ENCODE data around the gene HADHA.

The HADHA gene

DNA sequence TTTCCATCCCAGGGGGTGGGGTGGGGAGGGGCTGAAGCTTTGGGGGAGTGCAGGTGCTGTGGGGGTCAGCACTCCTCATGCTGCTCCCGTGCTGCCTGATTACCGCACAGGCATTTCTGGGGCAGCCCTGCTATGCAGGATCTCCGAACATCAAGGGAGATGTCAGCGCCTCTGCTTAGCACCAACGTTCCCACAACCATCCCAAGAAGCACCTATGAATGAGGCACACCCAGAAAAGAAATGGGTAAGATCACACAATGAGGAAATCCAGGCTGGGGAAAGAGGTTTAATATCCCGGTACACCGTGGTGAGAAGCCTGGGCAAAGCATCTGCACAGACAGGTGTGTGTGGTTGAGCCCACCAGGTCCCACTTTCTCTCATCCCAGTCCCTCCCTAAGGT, 54.1 kb downstream of the HADHA start:
- no peak for DNase-seq

DNA sequence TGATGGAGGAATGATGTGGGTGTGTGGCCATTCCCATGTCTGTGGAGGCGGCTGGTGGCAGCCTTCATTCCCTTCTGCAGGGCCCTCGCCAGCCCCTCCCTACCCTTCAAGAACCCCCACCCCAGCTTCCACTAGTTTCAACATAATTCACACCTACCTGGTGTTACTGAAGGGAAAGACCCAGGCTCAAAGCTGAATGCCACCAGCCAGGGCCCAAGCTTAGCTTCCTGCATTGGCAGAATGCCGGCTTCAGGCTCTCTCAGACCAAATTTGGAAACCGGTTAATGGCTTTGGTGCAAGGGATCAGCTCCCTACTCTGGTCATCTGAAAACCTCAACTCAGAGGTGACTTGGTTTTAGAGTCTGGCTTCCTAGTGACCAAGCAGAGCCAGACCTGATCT, 54.7 kb downstream of the HADHA start:
- no peak for DNase-seq

DNA sequence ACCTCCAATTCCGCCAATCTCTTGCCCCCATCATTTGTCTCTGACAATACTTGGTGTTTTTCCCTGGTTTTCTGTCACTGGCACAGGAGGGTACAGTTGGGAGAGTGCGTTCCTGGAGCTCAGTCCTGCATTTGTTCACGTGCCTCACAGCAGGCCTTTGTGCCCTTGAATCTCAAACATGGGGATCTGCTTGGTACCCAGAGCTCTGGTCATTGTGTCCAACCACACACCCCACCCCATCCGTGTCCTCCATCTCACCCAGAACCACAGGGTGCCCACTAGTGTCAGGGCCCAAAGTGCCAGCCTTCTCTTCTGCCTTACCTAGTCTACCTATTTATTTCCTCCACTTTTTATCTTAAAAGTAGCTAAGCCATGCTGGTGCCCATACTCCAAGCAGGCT, 55.3 kb downstream of the HADHA start:
- DNase-seq: no peak

DNA sequence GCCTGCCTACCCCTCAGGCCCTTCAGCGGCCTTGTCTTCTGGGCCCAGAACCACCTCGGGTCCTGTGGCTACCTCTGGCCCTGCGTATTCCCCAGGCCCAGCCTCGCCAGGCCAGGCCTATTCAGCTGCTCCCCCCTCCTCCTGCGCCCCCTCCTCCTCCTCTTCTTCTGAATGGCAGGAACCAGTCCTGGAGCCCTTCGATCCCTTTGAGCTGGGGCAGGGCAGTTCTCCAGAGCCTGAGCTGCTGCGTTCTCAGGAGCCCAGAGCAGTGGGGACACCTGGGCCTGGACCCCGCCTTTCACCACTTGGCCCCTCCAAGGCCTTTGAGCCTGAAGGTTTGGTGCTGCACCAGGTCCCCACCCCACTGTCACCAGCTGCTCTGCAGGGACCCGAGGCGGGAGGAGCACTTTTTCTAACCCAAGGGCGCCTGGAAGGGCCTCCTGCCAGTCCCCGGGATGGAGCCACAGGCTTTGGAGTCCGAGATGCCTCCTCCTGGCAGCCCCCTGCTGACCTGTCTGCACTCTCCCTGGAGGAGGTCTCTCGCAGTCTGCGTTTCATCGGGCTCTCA, 56.8 kb downstream of the HADHA start:
- no peak for DNase-seq

DNA sequence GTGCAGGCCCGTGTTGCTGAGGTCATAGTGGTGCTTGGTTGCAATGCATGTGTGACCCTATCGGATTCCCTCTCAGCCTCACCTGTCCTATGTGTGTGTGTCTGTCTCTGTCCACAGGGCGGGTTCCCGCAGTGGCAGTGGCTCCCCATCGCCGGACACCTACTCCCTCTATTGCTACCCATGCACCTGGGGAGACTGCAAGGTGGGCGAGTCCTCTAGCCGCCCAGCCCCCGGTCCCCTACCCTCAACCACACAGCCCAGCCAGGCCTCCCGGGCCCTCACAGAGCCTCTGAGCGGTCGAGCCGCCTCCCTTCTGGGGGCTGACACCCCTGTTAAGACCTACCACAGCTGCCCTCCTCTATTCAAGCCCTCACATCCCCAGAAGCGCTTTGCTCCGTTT, 57.3 kb downstream of the HADHA start:
- DNase-seq: no peak

DNA sequence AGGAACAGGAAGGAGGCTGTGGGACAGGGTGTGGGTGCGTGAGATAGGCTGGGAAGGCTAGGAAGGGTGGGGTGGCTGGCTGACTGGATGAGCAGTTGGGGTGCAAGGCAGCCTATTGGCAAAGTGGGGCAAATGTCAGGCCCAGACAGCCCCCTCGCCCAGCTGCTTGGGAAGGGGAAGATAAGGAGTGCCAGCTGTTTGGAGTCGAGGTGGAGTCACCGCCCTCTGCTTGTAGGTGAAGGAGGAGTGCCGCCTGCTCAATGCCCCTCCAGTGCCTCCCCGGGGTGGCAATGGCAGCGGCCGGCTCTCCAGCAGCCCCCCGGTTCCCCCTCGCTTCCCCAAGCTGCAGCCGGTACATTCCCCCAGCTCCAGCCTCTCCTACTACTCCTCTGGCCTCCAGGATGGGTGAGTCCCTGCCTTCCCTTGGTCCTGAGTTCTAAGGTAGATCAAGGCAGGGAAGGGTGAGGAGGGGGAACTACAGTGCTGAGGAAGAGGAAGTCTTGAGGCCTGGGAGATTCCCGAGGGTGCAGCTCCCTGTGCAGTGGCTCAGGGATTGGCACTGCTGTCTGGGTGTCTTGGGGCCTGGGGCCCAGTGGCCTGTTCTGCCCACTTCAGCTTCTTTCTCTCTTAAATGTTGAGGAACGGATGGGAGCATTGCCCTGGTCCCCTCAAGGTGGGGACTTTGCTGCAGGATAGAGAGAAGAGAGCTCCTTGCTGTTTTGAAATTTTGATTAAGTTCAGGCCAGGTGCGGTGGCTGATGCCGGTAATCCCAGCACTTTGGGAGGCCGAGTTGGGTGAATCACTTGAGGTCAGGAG, 58.3 kb downstream of the HADHA start:
- DNase-seq: no peak

DNA sequence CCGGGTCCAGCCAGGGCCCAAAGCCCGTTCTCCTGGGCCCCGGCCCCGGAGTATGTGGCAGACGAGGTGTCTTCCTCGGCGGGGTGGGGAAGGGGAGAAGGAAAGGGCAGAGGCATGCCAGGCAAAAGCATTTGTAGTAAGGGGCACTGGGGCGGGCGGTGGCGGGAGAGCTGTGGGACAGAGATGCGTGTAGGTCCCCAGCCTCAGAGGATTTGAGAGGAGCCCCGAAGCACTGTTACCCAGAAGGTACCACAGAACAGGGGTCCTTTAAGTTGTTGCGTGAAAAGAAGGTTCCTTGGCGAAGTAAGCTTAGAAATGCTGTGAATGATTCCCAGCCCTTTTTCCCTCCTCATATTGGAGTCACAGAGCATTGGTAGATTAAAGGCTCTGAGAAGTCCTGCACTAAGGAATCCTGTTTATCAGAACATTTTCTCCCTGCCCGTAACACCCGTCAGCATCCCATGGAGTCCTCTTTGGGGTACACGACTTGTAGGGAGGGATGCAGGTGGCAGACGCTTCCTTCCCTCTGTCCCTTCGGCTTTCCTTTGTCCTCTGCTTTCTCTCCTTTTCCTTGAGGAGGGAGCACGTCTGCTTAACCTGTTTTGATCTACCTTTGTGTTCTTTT, 59.0 kb downstream of the HADHA start:
- no peak for DNase-seq

DNA sequence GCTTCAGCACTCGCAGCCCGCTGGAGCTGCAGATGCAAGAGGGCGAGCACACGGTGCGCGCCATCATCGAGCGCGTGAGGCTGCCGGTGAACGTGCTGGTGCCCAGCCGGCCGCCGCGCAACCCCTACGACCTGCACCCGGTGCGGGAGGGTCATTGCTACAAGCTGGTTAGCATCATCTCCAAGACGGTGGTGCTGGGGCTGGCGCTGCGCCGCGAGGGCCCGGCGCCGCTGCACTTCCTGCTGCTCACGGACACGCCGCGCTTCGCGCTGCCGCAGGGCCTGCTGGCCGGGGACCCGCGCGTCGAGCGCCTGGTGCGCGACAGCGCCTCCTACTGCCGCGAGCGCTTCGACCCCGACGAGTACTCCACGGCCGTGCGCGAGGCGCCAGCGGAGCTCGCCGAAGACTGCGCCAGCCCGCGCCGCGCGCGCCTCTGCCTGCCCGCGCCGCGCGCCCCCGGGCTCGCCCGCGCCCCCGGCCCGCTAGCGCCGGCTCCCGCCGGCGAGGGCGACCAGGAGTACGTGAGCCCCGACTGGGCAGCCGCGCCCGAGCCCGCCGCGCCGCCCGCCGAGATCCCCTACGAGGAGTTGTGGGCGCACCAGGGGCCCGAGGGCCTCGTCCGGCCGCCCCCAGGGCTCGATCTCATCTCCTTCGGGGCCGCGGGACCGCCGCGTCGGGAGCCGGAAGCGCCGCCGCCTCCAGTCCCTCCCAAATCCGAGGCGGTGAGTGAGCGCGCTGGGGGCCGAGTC, 59.7 kb downstream of the HADHA start:
- DNase-seq: no peak

DNA sequence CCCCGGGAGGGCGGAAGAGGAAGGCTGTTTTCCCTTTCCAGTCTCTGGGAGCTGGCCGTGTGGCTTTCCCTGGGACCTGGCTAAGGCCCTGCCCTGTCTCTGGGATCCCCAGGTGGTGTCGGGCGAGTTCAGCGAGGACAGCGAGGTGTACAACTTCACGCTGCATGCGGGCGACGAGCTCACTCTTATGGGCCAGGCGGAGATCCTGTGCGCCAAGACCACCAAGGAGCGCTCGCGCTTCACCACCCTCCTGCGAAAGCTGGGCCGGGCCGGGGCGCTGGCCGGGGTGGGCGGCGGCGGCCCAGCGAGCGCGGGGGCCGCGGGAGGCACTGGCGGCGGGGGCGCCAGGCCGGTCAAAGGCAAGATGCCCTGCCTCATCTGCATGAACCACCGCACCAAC, 60.3 kb downstream of the HADHA start:
- DNase-seq: no peak

DNA sequence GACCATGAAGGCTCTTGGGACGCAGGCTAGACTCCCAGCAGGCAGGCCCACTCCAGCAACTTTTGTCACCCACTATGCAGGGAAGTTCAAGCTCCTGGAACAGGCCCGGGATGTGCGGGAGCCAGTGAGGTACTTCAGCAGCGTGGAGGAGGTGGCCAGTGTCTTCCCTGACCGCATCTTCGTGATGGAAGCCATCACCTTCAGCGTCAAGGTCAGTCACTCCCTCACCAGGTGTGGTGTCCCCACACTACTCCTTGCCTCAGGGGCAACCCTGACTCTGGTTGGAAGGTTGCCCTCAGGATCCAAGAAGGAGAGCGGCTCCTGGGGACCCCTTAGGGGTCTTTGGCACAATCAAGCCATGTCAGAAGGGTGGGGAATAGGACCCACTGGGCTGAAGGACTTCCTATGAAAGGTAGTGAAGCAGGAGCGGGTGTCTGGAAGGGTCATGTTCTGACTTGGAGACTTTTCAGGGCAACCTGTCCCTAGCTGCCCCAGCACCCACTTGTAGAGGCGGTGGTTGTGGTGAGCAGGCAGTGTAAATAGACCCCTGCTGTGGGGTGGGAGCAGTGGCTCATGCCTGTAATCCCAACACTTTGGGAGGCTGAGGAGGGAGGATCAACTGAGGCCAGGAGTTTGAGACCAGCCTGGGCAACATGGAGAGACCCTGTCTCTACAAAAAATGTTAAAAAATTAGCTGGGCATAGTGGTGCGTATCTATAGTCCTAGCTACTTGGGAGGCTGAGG, 61.4 kb downstream of the HADHA start:
- DNase-seq: no peak

DNA sequence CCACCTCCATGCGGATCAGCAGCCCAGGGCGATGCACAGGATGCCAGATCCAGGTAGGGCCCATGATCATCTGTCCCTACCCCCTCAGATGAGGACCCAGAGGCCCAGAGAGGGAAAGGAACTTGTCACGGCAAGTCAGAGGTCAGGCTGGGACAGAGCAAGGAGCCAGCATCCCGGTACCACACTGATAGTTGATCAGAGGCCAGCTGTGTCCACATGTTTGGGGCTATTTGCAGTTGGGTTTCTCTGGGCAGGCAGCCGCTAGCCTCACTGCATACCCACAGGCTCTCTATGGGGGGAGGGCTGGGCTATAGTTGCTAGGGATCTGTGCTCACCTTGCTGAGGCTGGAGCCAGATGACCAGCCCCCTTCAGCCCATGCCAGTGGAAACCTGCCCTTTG, 62.0 kb downstream of the HADHA start:
- no peak for DNase-seq

DNA sequence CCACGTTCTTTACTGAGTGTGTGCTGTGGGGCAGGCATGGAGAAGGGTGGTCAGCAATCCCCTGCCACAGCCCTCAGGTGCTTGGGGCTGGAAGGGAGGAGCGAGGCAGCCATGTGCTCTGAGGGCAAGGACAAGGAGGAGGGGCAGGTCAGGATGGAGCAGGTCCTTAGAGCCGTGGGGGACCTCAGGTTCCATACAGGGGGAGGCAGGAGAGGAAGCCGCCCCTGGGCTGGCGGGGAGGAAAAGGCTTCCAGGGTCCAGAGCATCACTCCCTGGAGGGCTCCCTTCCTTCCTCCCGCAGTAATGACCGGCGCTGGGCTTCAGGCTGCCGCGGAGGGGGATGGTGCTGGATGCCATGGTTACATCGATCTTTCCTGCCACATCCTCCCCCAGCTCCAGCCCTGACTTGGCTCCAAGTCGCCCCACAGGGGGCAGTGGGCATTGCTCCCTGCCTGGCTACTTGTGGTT, 65.0 kb downstream of the HADHA start:
- DNase-seq: no peak

DNA sequence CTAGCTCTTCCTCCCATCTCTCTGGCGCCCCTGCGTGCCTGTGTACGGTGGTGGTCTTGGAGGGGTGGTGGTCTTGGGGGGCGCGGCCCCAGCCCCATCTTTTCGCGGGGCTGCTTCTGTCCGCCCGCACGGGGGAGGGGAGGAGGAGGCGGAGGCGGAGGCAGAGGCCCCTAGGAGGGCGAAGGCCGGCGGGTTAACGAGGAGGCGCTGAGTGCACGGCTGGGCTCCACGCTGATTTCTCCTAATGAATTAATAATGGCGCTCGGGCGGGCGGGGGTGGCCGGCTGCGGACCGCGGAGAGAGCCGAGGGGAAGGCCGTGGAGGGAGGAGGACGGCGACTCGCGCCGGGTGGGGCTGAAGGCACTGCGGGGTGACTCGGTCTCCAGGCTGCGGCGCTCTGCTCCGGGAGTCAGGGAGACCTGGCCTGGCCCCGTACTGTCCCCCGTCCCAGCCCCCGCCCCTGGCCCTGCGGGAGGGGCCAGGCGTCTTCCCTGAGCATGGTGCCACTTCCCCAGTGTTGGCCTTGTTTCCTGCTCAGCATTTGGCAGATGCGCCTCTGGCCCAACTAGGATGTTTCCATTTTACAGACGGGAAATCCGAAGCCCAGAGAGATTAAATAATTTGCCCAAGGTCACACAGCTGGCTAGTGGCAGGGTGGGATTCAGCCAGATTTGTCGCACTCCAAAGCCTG, 65.5 kb downstream of the HADHA start:
- DNase-seq: no peak

DNA sequence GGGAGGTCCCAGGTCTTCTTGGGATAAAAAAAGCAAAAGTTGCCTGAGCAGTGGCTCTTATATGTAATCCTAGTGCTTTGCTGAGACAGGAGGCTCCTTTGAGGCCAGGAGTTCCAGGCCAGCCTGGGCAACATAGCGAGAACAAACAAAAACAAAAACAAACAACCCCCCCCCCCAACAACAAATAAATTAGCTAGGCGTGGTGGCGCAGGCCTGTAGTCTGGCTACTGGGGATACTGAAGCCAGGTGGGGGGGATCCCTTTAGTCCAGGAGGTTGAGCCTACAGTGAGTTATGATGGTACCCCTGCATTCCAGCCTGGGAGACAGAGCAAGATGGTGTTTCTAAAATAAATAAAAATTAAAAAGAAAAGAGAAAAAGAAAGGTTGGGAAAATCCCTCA, 66.2 kb downstream of the HADHA start:
- no peak for DNase-seq

DNA sequence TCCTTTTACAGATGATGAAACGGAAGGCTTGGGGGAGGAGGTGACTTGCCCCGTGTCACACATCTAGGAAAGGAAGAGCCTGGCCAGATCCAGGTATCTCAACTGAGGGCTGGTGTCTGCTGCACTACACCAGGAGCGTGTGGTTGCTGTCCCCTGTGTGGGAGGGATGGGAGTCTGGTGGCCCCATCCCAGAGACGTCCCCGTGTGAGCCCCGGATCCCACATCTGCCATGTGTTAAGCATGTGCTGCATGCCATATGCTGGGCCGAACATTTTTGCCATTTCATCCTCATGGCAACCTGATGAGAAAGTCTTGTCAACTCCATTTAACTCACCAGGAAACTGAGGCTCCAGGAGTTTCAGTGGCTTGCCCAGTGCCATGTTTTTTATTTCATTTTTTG, 67.3 kb downstream of the HADHA start:
- DNase-seq: no peak

DNA sequence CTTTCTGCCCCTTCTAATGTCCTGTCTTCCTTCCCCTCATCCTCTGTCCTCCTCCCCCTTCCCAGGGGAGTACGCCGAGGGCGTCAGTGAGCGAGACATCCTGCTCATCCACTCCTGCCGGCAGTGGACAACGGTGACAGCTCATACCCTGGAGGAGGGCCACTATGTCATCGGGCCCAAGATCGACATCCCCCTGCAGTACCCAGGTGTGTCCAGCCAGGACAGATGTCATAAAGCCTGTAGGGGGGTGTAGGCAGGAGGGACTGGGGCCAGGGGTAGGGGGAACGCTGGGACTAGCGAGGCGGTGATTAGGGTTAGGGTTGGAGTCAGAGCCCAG, 68.2 kb downstream of the HADHA start:
- no peak for DNase-seq

DNA sequence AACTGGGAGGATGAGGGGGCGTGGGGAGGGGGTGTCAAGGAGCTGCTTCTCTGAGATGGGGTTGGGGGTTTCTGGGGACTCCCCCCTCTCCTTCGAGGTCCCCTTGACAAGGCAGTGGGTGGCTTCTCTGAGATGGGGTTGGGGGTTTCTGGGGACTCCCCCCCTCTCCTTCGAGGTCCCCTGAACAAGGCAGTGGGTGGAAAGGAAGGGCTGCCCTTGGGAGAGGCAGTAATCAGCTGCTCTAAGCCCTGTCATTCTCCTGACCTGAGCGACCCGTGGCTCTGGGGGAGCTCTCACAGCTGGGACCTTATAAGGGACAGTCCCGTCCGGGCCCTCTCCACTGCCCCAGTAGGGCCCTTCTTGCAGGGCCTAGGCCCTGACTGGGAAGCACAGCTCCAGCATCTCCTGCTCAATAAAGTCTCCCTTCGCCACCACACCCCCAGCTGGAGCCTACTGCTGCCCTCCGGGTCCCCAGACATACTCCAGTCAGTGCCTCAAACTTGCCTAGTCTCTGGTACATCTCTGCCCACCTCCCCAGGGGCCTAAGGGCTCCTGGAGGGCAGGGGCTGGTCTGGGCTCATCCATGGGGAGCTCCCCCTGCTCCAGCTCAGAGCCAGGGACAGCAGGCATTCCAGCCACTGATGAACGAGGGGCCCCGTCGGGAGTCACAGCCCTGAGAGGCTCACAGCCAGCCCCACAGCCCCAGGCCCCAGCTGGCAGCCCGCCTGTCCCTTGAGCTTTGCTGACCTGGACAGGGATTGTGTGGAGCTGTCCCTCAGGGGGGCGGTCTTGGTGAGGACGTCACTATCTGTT, 68.8 kb downstream of the HADHA start:
- no peak for DNase-seq

DNA sequence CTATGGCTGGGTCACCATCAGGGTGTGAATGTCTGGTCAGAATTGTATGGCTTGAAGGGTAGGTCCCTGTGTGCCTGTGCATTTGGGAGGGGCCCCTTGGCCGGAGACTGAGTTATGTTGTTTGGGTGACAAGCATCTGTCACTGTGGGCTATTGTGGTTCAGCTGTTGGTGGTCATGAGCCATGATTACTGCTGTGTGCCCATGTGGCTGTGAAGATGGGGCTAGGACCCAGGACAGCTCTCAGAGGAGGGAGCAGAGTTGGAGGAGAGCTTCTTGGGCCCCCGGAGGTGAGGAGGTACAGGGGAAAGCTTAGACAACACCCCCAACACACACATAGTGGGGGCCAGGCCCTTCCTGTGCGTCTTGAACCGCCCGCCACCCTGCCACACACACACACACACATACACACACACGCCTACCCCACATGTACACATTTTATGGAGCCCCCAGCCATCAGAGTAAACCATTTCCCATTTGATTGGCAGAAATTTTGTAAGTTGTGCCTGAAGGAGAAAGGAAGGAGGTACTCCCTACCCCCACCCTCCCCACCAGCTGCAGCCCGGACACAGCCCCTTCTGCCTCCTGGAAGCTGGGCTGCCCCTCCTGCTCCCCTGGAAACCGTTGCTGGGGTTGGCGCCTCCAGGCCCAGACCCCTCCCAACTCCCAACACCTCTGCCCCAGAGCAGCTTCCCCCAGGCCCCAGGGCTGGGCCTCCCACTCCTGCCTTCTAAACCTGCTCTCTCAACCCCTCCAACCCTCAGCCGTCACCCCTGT, 69.6 kb downstream of the HADHA start:
- DNase-seq: no peak

DNA sequence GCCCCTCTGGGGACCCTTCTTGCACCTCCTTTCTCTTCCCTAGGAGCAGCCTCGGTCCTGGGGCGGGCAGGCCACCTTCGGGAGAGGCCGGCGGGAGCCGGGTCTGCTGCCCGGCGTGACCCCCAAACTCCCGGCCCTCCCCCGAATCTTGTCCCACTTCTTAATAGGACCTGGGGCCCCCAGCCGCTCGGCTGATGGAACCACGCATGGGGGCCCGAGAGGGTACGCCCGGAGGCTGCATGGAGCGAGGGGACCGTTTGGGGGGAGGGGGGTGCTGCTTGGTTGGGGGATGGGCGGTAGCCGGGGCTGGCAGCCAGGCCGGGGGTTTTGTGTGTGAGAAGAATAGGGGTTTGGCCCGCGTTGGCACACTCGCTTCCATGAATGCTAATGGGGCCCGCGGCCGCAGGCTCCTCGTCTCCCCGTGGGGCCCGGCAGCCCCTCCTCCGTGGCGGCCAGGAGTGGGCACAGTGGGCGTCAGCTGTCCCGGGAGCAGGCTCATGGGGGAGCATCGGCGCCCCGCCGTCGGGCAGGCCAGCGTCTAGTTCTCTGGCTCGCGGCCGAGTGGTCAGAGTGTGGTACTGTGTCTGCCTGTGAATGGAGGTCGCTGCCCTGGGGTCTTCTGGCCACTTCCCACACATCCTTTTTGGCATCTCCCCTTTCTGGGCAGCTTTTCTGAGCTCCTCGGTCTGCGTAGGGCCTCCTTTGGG, 70.5 kb downstream of the HADHA start:
- no peak for DNase-seq

Measured in NCI-H1436 treated with DMSO at 0.1 percent for 48 hours (cell line).